Stimulated activated memory B cell treated with anti-CD40 and anti-IgM and Interleukin-4, amounts not matched to agents 10 μg/mL and 1 μg/mL and 100 μg/mL, for 72 hours (primary cell): Measurements from ENCODE around the gene M6PR.
"Not testable (repeated sequence)": the region's sequence is repeated elsewhere in the genome, so short reads cannot be mapped to it uniquely, and the experiment has no call there.

ENCODE experiments used
- ATAC-seq: fragments of 150-1000 bp; cut with Tn5 transposase; 2 replicates; pipeline ENCODE4 v1.10.0; 2021
- H3K27ac Mint-ChIP-seq: one replicate; pipeline ENCODE4 v1.8.0; 2022; ENCODE audit warnings: mild to moderate bottlenecking, mixed read lengths
- H3K27me3 Mint-ChIP-seq: one replicate; pipeline ENCODE4 v1.8.0; 2022; ENCODE audit warnings: mixed read lengths
- H3K36me3 Mint-ChIP-seq: one replicate; pipeline ENCODE4 v1.8.0; 2022; ENCODE audit warnings: mixed read lengths
- H3K4me1 Mint-ChIP-seq: one replicate; pipeline ENCODE4 v1.8.0; 2022; ENCODE audit warnings: mixed read lengths
- H3K4me3 Mint-ChIP-seq: one replicate; pipeline ENCODE4 v1.8.0; 2022; ENCODE audit warnings: mild to moderate bottlenecking, moderate library complexity, mixed read lengths
- H3K9me3 Mint-ChIP-seq: one replicate; pipeline ENCODE4 v1.8.0; 2022; ENCODE audit warnings: mixed read lengths

The M6PR gene

GRCh38 chr12:8936735-8937134 lies 12.7 kb downstream of the M6PR start:
- Mint-ChIP-seq H3K9me3 (no peaks in the 10 kb centered on the region), H3K36me3 (peaks cover 59% of the 10 kb centered on the region), H3K4me3 (no peak overlapping the region), H3K4me1 (no peaks in the 10 kb centered on the region), H3K27ac (no peak overlapping the region), H3K27me3 (no peaks in the 10 kb centered on the region)
- ATAC-seq, result no peak

- ATAC-seq, H3K4me3 Mint-ChIP-seq, H3K27ac Mint-ChIP-seq, H3K4me1 Mint-ChIP-seq, H3K27me3 Mint-ChIP-seq, H3K9me3 Mint-ChIP-seq: not testable (repeated sequence)
- H3K36me3 Mint-ChIP-seq, result peaks cover 59% of the 10 kb centered on the region
These were observed 15.4 kb downstream of the M6PR start for GRCh38 chr12:8934080-8934479.

GRCh38 chr12:8932464-8932863 lies 17.0 kb downstream of the M6PR start:
- not testable (repeated sequence) for H3K4me3 Mint-ChIP-seq, H3K27me3 Mint-ChIP-seq, ATAC-seq, H3K9me3 Mint-ChIP-seq, H3K27ac Mint-ChIP-seq, H3K4me1 Mint-ChIP-seq
- H3K36me3 Mint-ChIP-seq, result peaks cover 43% of the 10 kb centered on the region

GRCh38 chr12:8930655-8931323 lies 18.7 kb downstream of the M6PR start:
- not testable (repeated sequence) for H3K9me3 Mint-ChIP-seq, H3K4me1 Mint-ChIP-seq, ATAC-seq, H3K27me3 Mint-ChIP-seq, H3K27ac Mint-ChIP-seq, H3K4me3 Mint-ChIP-seq
- H3K36me3 Mint-ChIP-seq, result peaks cover 31% of the 10 kb centered on the region

- Mint-ChIP-seq H3K4me3 (no peak overlapping the region), H3K9me3 (no peaks in the 10 kb centered on the region), H3K27ac (no peak overlapping the region), H3K27me3 (no peaks in the 10 kb centered on the region), H3K36me3 (peaks cover 26% of the 10 kb centered on the region), H3K4me1 (no peaks in the 10 kb centered on the region)
- no peak for ATAC-seq
These were observed 26.9 kb downstream of the M6PR start for GRCh38 chr12:8922544-8922943.

- not testable (repeated sequence) for H3K4me3 Mint-ChIP-seq, H3K27me3 Mint-ChIP-seq, H3K4me1 Mint-ChIP-seq, ATAC-seq, H3K9me3 Mint-ChIP-seq, H3K27ac Mint-ChIP-seq
- peaks cover 26% of the 10 kb centered on the region for H3K36me3 Mint-ChIP-seq
These were observed 29.8 kb downstream of the M6PR start for GRCh38 chr12:8919643-8920042.

GRCh38 chr12:8917751-8918150 lies 31.7 kb downstream of the M6PR start:
- Mint-ChIP-seq H3K4me3 (no peak overlapping the region), H3K36me3 (peaks cover 22% of the 10 kb centered on the region), H3K27ac (no peak overlapping the region), H3K4me1 (peaks cover 15% of the 10 kb centered on the region), H3K27me3 (no peaks in the 10 kb centered on the region), H3K9me3 (no peaks in the 10 kb centered on the region)
- ATAC-seq, result no peak

- Mint-ChIP-seq H3K36me3 (peaks cover 16% of the 10 kb centered on the region), H3K27me3 (no peaks in the 10 kb centered on the region), H3K4me1 (peaks cover 15% of the 10 kb centered on the region), H3K9me3 (no peaks in the 10 kb centered on the region), H3K4me3 (no peak overlapping the region), H3K27ac (no peak overlapping the region)
- no peak for ATAC-seq
These were observed 32.4 kb downstream of the M6PR start for GRCh38 chr12:8917031-8917430.

GRCh38 chr12:8916154-8916553 lies 33.3 kb downstream of the M6PR start:
- no peaks in the 10 kb centered on the region for H3K27me3 Mint-ChIP-seq
- H3K9me3 Mint-ChIP-seq, result no peaks in the 10 kb centered on the region
- no peak for ATAC-seq

GRCh38 chr12:8914716-8915526 lies 34.5 kb downstream of the M6PR start:
- no peak overlapping the region for H3K27ac Mint-ChIP-seq

More at GRCh38 chr12:8916154-8916553, 33.3 kb downstream of the M6PR start:
- Mint-ChIP-seq H3K4me3 (no peak overlapping the region), H3K36me3 (peaks cover 10% of the 10 kb centered on the region), H3K27ac (no peak overlapping the region), H3K4me1 (peaks cover 15% of the 10 kb centered on the region)

GRCh38 chr12:8914033-8914715 lies 35.3 kb downstream of the M6PR start, which contains the start of gene PHC1:
Gene PHC1 (plus strand): TSS chr12:8914509. CDS start chr12:8917678, 3,169 bp downstream.
- H3K4me3 Mint-ChIP-seq, result peak within 1 kb of the TSS; percentile 84
- H3K27ac Mint-ChIP-seq, H3K9me3 Mint-ChIP-seq, H3K27me3 Mint-ChIP-seq, H3K36me3 Mint-ChIP-seq: not testable (repeated sequence)
- peak; percentile 85 for ATAC-seq
- peaks cover 15% of the 10 kb centered on the region for H3K4me1 Mint-ChIP-seq

More at GRCh38 chr12:8914716-8915526, 34.5 kb downstream of the M6PR start:
- Mint-ChIP-seq H3K4me3 (no peak overlapping the region), H3K27me3 (no peaks in the 10 kb centered on the region), H3K36me3 (peaks cover 4% of the 10 kb centered on the region), H3K9me3 (no peaks in the 10 kb centered on the region), H3K4me1 (peaks cover 15% of the 10 kb centered on the region)
- ATAC-seq, result peak; percentile 91

- Mint-ChIP-seq H3K4me3 (peak overlapping the region; percentile 84), H3K9me3 (no peaks in the 10 kb centered on the region), H3K4me1 (peaks cover 15% of the 10 kb centered on the region), H3K36me3 (peaks cover 3% of the 10 kb centered on the region), H3K27ac (no peak overlapping the region), H3K27me3 (no peaks in the 10 kb centered on the region)
- ATAC-seq, result no peak
These were observed 35.8 kb downstream of the M6PR start for GRCh38 chr12:8913702-8914032.

- H3K4me1 Mint-ChIP-seq, result peaks cover 15% of the 10 kb centered on the region
- no peaks in the 10 kb centered on the region for H3K36me3 Mint-ChIP-seq
- no peak overlapping the region for H3K4me3 Mint-ChIP-seq
- H3K27ac Mint-ChIP-seq, result no peak overlapping the region
- no peak for ATAC-seq
- no peaks in the 10 kb centered on the region for H3K27me3 Mint-ChIP-seq
- no peaks in the 10 kb centered on the region for H3K9me3 Mint-ChIP-seq
These were observed 36.5 kb downstream of the M6PR start for GRCh38 chr12:8912914-8913313.

- Mint-ChIP-seq H3K4me1 (peaks cover 15% of the 10 kb centered on the region), H3K9me3 (no peaks in the 10 kb centered on the region), H3K27me3 (no peaks in the 10 kb centered on the region), H3K36me3 (no peaks in the 10 kb centered on the region), H3K27ac (no peak overlapping the region), H3K4me3 (no peak overlapping the region)
- no peak for ATAC-seq
These were observed 37.7 kb downstream of the M6PR start for GRCh38 chr12:8911606-8912268.

- H3K27ac Mint-ChIP-seq, result no peak overlapping the region
- no peaks in the 10 kb centered on the region for H3K9me3 Mint-ChIP-seq
- no peaks in the 10 kb centered on the region for H3K36me3 Mint-ChIP-seq
- no peaks in the 10 kb centered on the region for H3K27me3 Mint-ChIP-seq
- peaks cover 25% of the 10 kb centered on the region for H3K4me1 Mint-ChIP-seq
- H3K4me3 Mint-ChIP-seq, result no peak overlapping the region
- no peak for ATAC-seq
These were observed 39.7 kb downstream of the M6PR start for GRCh38 chr12:8909752-8910151.
